Smooth muscle cell (in vitro differentiated cells): ENCODE measurements around the gene THOC1. TPM values are rescaled to one million over a fixed set of nuclear protein-coding genes. Genes with fewer than 3 reads are reported as not detected.

ENCODE experiments used
- DNase-seq: peaks from one replicate; lab custom pipeline; 2025; ENCODE audit not compliant: unreplicated experiment; lab: John Stamatoyannopoulos, UW
- H2AFZ ChIP-seq: fragments of 200-600 bp; sonication (generic); 2 replicates; pipeline ENCODE4 v1.6.0; 2016; ENCODE audit warnings: antibody characterized with exemption, low read depth, mild to moderate bottlenecking
- H3F3A ChIP-seq: fragments of 200-600 bp; sonication (generic); 2 replicates; pipeline ENCODE4 v1.6.0; 2017; ENCODE audit warnings: antibody characterized with exemption, low read depth
- H3K27ac ChIP-seq: fragments of 200-600 bp; sonication (generic); 2 replicates; pipeline ENCODE4 v1.5.1; 2016; ENCODE audit warnings: low read depth, mild to moderate bottlenecking
- H3K27me3 ChIP-seq: fragments of 200-600 bp; sonication (generic); 2 replicates; pipeline ENCODE4 v1.6.1; 2016; ENCODE audit warnings: low read depth, mild to moderate bottlenecking
- H3K36me3 ChIP-seq: fragments of 200-600 bp; sonication (generic); 2 replicates; pipeline ENCODE4 v1.5.1; 2016; ENCODE audit warnings: low read depth
- H3K4me1 ChIP-seq: fragments of 200-600 bp; sonication (generic); 2 replicates; pipeline ENCODE4 v1.5.1; 2016; ENCODE audit warnings: low read depth
- H3K4me2 ChIP-seq: fragments of 200-600 bp; sonication (generic); 2 replicates; pipeline ENCODE4 v1.6.0; 2016; ENCODE audit warnings: mild to moderate bottlenecking
- H3K4me3 ChIP-seq: fragments of 200-600 bp; sonication (generic); 2 replicates; pipeline ENCODE4 v1.5.1; 2016; ENCODE audit warnings: mild to moderate bottlenecking
- H3K79me2 ChIP-seq: fragments of 200-600 bp; sonication (generic); 2 replicates; pipeline ENCODE4 v1.6.0; 2016; ENCODE audit warnings: low read depth, mild to moderate bottlenecking
- H3K9ac ChIP-seq: fragments of 200-600 bp; sonication (generic); 2 replicates; pipeline ENCODE4 v1.6.0; 2016; ENCODE audit warnings: low read depth
- H3K9me3 ChIP-seq: fragments of 200-600 bp; sonication (generic); replicated peaks from 2 replicates; pipeline ENCODE4 v1.5.1; 2016; ENCODE audit warnings: low read depth
- H4K20me1 ChIP-seq: fragments of 200-600 bp; sonication (generic); 2 replicates; pipeline ENCODE4 v1.6.0; 2016; ENCODE audit warnings: low read depth
- CTCF ChIP-seq: fragments of 200-600 bp; sonication (generic); IDR thresholded peaks from 2 replicates; pipeline ENCODE4 v1.5.1; 2017; ENCODE audit warnings: borderline replicate concordance, mild to moderate bottlenecking, antibody characterized with exemption; ENCODE audit not compliant: insufficient read depth, poor library complexity, severe bottlenecking
- WGBS: methylation state at CpG from one replicate; pipeline ENCODE4 v1.1.7; 2016; ENCODE audit warnings: low lambda C conversion rate; 5-methylcytosine and 5-hydroxymethylcytosine counted together
- polyA plus RNA-seq: library from polyadenylated mRNA; unstranded; fragments of >200 nt; fragmentation: Nextera tagmentation; extraction: Ambion mirVana; gene quantifications from 2 replicates; pipeline ENCODE4 v1.2.1, GENCODE V29; 2016
- total RNA-seq: library from RNA; depleted of rRNA; stranded (reverse); fragments of >200 nt; gene quantifications from 2 replicates; pipeline ENCODE4 v1.2.3, GENCODE V29; 2014

The THOC1 gene
- total and polyA plus RNA-seq, 2 experiments from 2014 or later, result 14.8 to 48.7 TPM

- Histone ChIP-seq H3K79me2 (no peaks in the 10 kb centered on the region), H3K9ac (no peak overlapping the region), H3K4me1 (no peaks in the 10 kb centered on the region), H3K27ac (no peak overlapping the region), H3K36me3 (peaks cover 26% of the 10 kb centered on the region), H3K9me3 (no peaks in the 10 kb centered on the region), H3K4me2 (no peak overlapping the region), H3K27me3 (no peaks in the 10 kb centered on the region), H2AFZ (no peak overlapping the region), H3F3A (no peaks in the 10 kb centered on the region), H4K20me1 (no peaks in the 10 kb centered on the region), H3K4me3 (no peak overlapping the region)
- WGBS, result 91% methylated on average over 2 of the region's 2 CpGs
- no peak for TF ChIP-seq CTCF
- no peak for DNase-seq
These were observed 22.5 kb downstream of the THOC1 start for GRCh38 chr18:245282-245847.

GRCh38 chr18:240175-240574 is 27.7 kb downstream of the THOC1 start:
- TF ChIP-seq CTCF, result no peak
- DNase-seq, result no peak

GRCh38 chr18:231563-231962 is 36.3 kb downstream of the THOC1 start:
- no peaks in the 10 kb centered on the region for H3K9me3 ChIP-seq
- H3F3A ChIP-seq, result no peaks in the 10 kb centered on the region
- H2AFZ ChIP-seq, result no peak overlapping the region
- H4K20me1 ChIP-seq, result no peaks in the 10 kb centered on the region
- no peaks in the 10 kb centered on the region for H3K36me3 ChIP-seq
- H3K4me2 ChIP-seq, result no peak overlapping the region
- H3K27me3 ChIP-seq, result no peaks in the 10 kb centered on the region
- H3K4me1 ChIP-seq, result no peaks in the 10 kb centered on the region
- DNase-seq, result no peak
- H3K79me2 ChIP-seq, result no peaks in the 10 kb centered on the region
- 100% methylated on average over 1 of the region's 1 CpG for WGBS
- H3K4me3 ChIP-seq, result no peak overlapping the region
- TF ChIP-seq CTCF, result no peak
- no peak overlapping the region for H3K27ac ChIP-seq
- no peak overlapping the region for H3K9ac ChIP-seq

More at GRCh38 chr18:240175-240574, 27.7 kb downstream of the THOC1 start:
- Histone ChIP-seq H2AFZ (no peak overlapping the region), H3F3A (no peaks in the 10 kb centered on the region), H3K27me3 (no peaks in the 10 kb centered on the region), H3K79me2 (no peaks in the 10 kb centered on the region), H3K9ac (no peak overlapping the region), H4K20me1 (no peaks in the 10 kb centered on the region), H3K4me1 (no peaks in the 10 kb centered on the region), H3K36me3 (peaks cover 7% of the 10 kb centered on the region), H3K9me3 (no peaks in the 10 kb centered on the region), H3K4me2 (no peak overlapping the region), H3K27ac (no peak overlapping the region), H3K4me3 (no peak overlapping the region)
- 96% methylated on average over 1 of the region's 1 CpG for WGBS

- Histone ChIP-seq H3K27ac (no peak overlapping the region), H3K4me1 (no peaks in the 10 kb centered on the region), H2AFZ (no peak overlapping the region), H3K4me2 (no peak overlapping the region), H3K9me3 (no peaks in the 10 kb centered on the region), H3K27me3 (no peaks in the 10 kb centered on the region), H4K20me1 (no peaks in the 10 kb centered on the region), H3K9ac (no peak overlapping the region), H3F3A (no peaks in the 10 kb centered on the region), H3K79me2 (no peaks in the 10 kb centered on the region), H3K36me3 (no peaks in the 10 kb centered on the region), H3K4me3 (no peak overlapping the region)
- WGBS, result 93% methylated on average over 1 of the region's 1 CpG
- no peak for DNase-seq
- no peak for TF ChIP-seq CTCF
These were observed 39.3 kb downstream of the THOC1 start for GRCh38 chr18:228586-228985.
